AML-193 (cell line): Measurements from ENCODE around the gene MAP2K5.

Experiments
- DNase-seq, 2 experiments: peaks; one replicate each; lab custom pipeline; 2025; lab: John Stamatoyannopoulos, UW

Gene MAP2K5

DNA sequence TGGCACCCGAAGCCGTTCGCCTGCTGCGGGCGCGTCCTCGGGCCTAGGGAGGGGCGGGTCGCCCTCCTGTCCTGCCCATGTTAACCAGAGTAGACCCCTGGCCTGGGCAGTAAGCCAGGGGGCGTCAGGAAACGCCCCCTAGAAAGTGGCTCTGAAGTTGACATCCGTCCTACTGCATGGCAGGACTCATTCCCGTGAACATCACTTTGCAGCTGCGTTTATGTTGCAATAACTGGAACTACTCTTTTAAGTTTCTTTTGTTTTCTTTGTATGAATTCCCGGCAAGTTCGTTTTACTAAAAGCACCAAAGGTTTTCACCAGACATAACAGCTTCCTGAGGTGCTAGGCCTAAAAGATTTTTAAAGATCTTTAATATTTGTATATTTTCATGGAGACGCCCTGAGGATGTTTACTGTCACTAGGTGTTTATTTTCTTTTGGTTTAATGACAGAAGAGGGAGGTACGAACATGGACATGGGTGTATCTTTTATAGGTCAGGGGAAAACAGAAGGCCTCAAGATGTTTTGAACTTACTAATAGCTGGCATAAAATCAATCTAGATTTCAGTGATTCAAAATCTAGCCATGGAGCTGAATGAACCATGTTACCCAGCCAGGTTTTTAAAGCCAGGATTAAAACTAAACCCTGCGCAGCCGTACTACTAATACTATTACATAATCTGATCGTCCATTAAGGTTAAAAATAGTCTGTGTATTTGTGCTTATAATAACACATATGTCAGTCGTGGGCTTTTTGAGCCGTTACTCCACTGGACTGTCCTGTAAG is 20.5 kb upstream of the MAP2K5 start:
- DNase-seq = peak in 1 of 2 experiments; percentile 46

DNA sequence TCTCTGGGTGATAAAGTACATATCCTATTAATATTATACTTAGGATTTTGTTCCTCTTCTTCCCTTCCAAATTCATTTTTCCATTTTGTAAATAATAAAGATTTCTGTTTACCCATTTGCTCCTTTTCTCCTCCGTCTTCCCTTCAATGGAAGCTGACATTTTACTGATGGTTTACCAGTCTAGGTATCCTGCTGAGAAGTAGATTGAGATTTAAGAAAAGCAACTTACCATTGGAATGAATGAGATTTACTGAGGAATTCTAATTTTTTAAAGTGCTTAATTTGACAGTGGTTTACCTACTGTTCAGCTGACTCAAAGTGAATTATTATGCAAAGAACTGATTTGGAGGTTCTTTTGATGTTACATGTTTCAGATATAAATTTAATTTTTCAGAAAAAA is 19.2 kb upstream of the MAP2K5 start:
- DNase-seq = no peak

DNA sequence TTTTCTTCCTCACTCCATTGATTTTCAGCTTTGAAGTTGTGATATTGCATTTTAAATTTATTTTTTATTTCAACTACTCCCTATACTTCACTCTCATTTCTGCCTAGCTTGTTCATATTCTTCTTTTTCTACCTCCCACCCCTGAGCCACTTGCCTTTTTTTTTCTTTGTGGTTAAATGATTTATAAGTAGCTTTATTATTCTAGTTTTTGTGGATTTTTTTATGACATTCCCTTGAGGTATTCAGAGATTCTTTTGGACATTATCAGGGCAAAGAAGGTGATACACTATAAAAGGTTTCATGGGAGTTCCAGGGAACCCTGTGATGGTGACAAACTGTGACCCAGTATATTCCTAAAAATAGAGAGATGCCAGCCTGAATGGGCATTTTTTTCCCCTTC is 18.3 kb upstream of the MAP2K5 start:
- no peak for DNase-seq

DNA sequence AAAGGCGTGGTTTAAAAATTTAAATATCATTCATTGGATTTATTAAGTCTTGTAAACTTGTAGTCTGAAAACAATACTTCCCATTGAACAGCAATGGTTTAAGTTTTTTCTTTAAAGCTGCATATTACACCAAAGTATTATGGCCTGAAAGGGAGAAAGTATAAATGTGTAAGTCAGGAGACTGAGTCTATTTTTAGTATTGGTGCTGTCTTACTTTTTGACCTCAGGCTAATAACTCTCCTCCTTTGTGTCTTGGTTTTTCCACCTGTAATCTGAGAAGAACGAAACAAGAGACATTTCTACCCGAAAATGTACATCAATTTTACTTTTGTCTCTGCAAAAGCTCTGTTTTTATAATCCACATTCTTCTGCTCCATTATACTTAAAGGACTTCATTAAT is 14.0 kb upstream of the MAP2K5 start:
- DNase-seq = no peak

DNA sequence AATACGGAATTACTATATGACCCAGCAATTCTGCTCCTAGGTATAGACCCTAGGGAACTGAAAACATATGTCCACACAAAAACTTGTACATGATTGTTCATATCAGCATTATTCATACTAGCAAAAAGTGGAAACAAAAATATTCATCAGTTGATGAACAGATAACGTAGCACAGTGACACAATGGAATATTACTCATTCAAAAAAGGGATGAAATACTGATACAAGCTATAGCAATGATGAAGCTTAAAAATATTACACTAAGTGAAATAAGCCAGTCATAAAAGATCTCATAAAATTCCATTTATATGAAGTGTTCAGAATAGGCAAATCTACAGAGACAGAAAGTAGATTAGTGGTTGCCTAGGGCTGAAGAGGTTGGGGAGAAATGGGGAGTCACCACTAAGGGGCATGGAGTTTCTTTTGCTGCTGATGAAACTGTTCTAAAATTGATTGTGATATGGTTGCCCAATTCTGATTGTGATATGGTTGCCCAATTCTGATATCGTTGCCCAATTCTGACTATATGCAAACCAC is 11.1 kb upstream of the MAP2K5 start:
- no peak for DNase-seq

DNA sequence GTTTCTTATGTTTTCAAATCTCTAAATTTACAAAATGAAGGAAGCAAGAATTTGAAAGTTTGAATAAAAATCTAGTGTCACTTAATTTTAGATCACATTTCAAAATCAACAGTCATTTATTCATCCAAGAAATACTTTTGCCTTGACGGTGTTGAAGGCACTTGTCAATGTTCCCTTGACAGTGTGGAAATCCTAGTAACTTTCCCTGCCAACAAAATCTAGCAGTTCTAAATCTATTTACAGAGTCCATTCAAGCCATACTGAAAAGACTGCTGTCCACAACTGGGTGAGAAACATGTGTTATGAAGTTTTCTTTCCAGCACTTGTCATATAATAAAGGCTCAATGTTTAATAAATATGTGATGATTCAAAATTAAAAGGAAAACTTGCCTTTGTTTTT is 8.6 kb upstream of the MAP2K5 start:
- DNase-seq = no peak

DNA sequence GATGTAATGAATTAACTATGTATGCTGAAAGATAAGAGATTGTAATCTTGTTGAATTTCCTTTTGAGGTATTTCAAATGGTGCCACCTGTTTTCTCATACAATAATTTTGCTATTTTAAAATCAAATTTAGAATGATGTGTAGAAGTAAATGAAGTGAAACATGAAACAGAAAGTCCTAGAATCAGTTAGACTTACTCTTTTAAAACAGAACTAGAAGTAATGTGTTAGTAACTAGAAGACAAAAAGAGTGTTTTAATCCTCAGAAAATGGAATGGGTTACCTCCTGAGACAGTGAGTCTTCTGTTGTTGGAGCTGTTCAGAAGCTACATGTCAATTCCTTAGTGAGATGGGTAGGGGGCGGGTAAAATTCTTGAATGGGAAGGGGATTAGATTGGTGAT is 8.1 kb upstream of the MAP2K5 start:
- no peak for DNase-seq

DNA sequence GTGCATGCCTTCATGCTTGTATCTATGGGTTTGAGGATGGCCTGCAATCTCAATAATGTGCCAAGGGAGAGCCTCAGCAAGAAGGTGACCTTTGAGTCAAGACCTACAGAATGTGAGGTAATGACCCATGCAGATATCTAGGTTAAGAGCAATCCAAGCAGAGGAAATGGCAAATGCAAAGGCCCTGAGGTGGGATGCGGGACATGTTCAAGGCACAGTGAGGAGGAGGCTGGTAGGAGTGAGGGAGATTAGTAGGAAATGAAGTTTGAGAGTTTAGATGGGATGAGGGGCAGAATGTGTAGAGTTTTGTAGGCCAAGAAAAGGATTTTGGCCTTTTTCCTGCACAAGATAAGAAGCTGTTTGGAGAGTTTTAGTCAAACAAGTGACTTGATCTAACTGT is 4.7 kb upstream of the MAP2K5 start:
- DNase-seq = no peak

DNA sequence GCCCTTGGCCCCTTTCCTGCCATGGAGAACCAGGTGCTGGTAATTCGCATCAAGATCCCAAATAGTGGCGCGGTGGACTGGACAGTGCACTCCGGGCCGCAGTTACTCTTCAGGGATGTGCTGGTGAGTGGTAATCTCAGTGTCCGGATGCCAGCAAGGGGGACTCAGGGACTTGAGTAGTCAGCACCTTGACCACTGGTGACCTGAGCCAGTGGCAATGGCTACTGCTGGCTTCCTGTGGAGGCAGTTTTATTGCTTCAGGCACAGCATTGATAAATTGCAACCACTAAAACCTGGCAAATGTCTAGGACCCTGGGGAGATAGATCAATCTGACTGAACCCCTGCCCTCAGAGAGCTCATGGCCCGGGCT is 830 bp downstream of the MAP2K5 start:
- no peak for DNase-seq

DNA sequence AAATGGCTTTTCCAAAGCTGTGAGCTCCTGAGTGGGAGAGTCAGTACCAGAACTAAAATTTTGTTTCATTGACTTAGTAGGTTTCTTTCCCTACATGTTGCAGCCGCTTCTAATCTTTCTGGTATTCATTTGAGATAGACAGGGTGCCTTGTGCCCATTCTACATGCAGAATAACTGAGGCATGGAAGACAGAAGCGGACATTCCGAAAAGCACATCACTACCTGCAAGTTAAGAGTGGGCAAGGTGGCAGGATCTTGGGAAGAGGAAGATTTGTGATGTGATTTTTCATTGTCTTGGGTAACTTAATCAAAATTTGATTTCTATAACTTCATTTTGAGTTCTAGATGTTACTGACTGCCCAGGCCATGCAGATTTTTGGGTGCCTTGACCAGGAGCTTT is 2.0 kb downstream of the MAP2K5 start:
- no peak for DNase-seq

DNA sequence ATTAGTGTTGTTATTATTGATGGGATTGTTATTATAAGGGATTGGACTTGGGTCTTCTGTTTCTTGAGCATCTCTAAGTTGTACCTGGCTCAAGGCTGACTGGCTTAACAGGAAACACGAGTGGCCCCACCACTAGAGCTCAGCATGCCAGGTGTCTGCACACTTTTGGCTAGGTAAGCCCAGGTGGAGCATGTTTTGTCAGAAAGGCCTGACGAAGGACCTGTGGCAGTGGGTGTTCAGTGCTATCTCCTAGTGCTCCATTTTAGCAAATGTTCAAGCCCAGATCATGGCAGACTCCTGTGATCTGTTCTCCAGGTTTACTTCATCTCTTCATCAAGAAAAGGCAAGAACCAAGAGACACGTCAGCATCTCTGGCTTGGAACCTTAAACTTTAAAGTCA is 3.4 kb downstream of the MAP2K5 start:
- no peak for DNase-seq

DNA sequence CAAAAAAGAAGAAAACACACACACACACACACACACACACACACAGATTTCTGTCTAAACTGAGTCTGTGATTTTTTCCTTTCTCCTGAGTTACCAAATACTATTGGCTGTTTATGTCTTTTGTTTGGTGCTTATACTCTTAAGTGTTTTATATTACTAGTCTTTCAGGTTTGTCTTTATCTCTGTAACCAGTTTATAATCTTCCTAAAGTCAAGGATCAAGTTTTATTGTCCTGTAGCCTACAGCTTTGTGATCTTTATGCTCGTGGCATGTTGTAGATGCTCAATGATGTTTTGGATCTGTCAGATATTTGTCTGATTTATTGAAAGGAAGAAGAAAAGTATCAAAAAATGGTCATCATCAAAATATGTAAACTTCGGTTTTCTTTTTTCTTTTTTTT is 4.6 kb downstream of the MAP2K5 start:
- DNase-seq = no peak

DNA sequence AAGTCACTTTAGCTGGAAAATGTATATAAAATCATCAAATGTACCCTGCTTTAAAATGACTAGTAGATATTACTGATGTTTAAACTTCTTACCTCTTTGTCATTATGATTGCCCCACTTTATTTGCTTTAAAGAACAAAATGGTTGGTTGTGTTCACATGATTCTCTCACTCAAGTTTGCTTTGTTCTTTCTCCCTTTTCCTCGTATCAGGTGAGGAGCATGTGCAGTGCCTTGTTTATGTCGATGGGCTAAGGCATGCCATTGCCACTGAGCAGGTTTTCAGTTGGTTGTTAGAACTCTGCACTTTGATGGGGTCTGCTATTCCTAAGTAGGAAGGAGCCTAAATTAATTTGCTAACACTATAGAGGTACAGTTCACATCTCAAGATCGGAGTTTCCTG is 5.3 kb downstream of the MAP2K5 start:
- no peak for DNase-seq

DNA sequence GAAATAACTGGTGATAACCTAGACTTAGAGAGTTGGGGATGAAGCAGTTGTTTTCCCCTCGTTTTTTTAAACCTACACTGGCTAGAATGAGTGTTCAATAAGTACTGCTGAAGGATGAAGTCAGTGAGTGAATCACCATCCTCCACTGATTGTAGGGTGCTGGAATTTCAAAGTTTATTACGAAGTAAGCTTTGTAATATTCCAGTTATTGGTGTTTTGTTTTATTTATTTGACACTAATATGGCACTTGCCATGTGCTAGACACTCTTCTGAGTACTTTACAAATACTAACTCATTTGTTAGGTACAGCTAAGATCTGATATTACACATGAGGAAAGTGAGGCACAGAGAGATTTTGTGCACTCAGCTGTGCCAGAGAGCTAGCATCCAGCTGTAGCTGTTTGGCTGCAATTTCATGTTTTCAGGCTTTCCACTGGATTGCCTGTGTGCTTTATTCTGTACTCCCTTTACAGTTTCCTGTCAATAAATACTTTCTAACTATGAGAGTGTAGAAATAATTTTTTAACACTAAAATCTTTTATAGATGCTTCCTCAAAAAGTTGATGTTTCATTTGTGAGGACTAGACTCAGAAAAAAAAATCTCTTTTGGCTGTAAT is 5.8 kb downstream of the MAP2K5 start:
- no peak for DNase-seq

DNA sequence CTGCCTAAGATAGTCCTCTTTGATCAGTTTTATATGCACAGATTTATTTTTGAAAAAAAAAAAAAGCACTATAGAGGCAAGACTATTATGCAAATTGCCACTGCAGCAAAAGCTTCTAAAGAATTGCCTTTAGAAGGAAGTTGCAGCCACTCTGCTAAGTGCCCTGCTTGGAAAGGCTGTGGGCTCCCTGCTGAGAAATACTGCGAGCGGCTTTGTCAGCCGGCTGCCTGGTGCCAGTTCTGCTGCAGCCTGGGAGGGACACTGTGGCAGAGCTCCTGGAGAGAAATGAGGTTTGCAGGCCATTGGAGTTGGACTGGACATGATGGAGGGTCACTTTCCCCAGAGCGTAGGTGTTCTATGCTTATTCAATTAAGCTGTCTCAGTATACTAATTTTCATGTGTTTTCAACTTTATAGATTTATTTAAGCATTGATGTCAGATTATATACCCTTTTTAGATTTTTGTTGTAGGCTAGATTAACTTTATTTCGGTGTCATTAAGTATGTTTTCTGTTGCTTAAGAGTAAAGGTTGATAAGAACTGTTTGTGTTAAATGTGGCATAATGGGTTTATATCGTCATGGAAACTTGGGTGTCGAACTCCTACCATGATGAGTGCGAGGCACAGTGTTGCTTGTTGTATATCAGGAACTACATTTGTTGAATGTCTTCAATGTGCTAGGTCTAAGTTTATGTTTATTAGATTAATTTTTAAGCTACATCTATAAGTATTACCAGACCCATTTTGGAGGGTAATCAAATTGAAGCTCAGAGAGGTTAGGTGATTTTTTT is 6.6 kb downstream of the MAP2K5 start:
- no peak for DNase-seq

DNA sequence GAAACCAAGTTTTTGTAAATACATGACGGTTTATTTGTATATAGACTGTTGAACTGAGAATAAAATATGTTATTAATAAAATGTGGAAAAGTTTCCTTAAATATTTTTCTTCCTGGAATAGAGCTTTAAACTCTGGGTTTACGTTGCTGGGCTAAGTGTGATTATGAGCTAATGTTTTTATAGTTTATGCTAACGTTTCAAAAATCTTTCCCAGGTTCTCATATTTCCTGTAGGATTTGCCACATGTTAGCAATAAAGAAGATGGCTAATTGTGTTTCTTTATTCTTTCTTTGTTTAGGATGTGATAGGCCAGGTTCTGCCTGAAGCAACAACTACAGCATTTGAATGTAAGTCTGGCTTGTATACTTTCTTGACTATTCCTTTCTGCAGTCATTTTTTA is 7.2 kb downstream of the MAP2K5 start:
- no peak for DNase-seq

DNA sequence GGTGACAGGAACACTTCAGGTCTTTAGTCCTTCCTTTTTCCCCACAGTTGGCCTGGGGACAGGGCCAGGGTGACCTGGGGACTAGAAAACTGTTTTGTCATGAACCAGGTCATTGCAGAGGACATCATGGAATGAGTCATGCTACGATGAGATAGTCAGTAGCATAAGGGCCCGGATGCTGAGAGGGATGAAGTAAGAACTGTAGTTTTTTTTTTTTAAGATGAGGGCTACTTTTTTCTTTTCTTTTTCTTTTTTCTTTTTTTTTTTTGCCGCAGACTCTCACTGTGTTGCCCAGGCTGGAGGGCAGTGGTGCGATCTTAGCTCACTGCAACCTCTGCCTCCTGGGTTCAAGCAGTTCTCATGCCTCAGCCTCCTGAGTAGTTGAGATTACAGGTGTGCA is 8.0 kb downstream of the MAP2K5 start:
- DNase-seq = no peak

DNA sequence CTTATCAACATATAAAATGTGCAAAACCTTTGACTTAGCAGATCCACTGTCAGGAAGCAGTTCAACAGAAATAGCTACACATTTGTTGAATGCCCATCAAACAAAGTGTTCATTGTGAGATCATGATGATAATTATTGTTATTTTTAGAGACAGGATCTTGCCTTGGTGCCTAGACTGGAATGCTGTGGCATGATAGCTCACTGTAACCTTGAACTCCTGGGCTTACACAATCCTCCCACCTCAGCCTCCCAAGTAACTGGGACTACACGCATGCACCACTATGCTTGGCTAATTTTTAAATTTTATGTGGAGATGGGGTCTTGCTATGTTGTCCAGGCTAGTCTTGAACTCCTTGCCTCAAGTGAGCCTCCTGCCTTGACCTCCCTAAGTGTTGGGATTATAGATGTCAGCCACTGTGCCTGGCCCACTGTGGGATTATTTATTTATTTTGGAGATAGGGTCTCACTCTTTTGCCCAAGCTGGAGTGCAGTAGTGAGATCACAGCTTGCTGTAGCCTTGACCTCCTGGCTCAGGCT is 8.8 kb downstream of the MAP2K5 start:
- DNase-seq = no peak

DNA sequence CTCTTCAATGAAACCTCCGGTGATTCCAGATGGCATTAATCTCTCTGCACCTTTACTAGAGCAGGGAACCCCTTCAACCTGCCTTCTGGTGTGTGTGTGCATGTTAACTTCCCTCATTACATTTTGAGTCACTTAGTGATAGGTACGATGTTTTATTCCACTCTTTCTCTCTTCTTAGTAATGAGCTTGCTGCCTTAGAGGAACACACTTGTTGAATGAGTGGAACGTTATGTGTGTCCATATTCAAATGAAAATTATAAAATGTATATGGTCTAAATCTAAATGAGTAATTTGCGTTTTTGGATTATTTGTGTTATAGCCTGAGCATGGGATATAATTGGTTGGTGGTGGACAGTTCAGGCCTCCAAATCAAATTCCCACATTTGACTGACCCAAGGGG is 12.1 kb downstream of the MAP2K5 start:
- no peak for DNase-seq

DNA sequence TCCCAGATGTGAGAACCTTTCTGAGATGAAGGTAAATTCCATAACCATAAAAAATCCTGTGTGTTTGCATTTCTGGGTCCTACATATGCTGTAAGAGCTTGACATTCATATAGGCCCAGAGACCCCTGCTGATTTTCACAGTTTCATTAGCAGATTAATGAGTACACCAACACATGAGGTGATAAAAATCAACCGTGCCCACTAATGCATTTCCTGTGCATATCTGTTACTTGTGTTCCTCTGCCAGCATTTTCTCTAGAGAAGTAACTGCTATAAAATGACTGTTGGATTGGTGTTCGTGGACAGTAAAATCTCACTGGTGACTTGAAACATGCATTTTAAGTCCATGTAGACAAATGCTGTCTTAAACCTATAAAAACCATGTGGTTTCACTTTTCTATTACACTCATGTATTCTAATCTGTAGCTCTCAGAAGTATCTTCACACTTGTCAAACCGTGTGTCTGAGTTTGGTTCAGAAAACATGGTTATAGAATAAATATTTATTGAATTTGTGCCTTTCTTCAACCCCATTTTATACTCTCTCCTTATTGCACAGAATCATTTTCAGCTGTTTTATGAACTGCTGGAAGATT is 14.6 kb downstream of the MAP2K5 start:
- DNase-seq = no peak

DNA sequence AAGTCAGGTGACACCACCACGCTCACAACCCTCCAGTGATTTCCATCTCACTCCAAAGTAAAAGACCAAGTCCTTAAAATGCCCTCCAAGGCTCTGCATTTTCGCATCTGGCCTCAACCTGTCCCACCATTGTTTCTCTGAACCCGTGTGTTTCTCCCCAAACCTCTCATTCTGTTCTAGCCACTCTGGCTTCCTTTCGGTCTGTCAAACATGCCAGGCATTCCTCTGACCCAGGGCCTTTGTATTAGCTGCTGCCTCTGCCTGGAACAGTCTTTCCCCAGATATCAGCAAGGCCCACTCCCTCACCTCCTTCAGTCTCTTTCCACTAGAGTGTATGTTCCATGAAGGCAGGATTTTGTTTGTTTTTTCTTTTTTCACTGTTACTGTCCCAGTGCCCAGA is 16.0 kb downstream of the MAP2K5 start:
- no peak for DNase-seq

DNA sequence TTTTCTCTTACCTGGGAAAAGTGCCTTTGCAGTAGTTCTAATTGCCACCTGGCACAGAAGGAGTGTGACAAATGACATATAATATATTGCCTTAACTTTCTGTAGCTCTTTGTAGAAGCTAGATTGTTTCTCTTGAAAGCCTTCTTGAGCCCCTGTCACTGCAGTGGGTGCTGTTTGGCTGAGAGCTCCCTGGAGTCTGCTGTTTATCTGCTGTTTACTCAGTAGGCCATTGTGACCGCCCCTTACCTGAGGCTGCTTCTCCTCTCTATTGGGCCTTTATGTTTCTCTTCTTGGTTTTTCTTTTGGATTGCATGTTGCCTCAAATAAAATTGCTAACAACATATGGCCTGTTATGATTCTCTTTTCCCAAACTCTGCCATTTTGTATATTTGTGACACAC is 16.7 kb downstream of the MAP2K5 start:
- no peak for DNase-seq
